AML-193 (cell line): ENCODE data around the gene AMOTL2.

Experiments
- DNase-seq, 2 experiments: peaks; one replicate each; lab custom pipeline; 2025; lab: John Stamatoyannopoulos, UW

Gene AMOTL2

DNA sequence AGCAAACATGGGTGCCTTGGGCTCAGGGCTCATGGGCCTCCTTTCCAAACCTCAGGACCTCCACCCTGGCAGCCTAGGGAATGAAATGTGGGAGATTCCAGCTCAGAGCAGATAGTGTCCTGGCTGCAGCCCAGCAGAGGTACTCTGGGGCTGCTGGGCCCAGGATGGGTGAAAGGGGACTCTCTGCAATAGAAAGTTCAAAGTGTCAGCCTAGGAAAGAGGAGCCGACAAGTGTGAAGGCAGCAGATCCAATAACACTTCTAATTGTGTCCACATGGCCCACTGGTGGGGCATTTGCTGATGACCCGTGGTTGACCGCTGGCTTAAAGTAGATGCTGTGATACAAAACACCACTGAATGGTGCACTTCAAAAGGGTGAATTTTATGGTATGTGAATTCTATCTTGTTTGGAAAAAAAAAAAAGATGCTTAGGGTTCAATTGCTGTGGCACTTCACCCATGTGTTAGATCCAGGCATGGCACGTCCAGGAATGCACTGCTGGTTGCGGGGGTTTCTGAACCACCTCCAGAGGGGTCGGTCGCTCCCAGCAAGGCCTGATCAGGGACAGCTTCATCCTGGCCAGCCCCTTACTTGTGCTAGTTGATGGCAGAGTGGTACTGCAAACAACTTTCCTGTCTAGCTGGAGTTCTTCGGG is 20.9 kb downstream of the AMOTL2 start:
- DNase-seq = no peak

DNA sequence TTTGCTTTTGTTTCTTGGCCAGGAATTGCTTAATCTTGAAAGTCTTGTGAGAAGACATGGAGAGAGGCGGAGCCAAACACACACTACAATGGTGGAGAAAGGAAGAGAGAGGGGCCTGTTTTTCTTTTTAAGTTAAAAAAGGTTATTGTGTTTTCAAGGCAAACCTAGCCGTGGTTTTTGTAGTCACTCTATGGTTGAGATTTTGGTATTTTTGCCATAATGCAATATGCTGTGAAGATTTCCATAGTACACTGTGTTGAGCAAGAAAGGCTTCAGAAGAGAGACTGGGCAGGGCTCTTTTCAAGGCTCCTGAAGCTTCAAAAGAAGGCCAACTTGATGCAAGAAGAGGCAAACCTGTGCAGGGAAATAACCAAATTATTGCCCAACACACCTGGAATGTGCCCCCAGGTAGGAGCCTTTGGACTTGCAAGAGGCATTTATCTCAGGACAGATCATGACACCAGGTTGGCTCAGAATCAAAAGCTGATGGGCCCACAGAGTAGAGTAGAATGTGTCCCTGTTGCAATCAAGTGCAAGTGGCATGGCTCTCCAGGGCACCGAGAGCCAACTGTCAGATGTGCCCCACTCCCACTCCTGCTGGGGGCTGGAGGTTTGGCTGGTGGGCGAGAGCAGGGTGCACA is 22.1 kb downstream of the AMOTL2 start:
- no peak for DNase-seq

- DNase-seq = no peak
Observed at GRCh38 chr3:134351427-134351826, 22.8 kb downstream of the AMOTL2 start.

DNA sequence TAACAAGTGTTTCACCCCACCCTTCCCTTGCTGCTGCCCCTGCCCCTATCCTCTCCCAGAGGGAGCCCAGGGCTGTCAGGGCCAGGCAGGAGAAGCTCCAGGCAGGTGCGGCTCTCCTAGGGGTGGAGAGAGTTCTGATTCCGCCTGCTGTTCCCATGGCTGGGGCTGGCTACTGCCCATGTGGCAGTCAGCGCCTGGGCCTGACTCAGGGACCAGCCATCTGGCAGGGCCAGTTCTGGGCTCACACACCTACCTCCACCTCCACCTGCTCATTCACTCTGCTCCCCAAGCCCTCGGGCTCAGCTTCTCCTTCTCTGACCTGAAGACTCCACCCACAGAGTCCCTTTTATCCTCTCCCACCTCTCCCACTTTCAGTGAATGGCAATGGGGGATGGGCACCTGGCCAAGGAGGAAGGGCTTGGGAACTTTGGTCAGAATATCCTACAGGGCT is 23.4 kb downstream of the AMOTL2 start:
- no peak for DNase-seq

GRCh38 chr3:134350266-134350665 is 24.0 kb downstream of the AMOTL2 start:
- DNase-seq = no peak

DNA sequence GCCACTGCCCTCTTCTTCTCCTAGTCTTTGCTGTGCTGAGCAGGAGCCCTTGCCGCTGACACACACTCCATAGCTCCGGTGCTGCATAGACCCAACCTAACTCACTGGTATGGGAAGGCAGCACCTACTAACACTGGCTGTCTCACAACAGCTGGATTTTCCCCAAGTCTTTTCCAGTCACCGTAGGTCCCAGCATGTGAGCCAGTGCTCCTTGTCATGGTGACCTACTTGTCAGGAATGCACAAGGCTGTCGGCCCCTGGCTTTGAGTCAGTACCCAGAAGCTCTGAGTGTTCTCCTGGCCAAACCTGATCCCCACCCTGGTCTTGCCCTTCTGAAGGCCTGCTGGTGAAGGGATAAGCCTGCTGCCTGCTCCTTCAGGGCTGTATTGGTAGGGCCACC is 25.7 kb downstream of the AMOTL2 start:
- DNase-seq = no peak

GRCh38 chr3:134347551-134347950 is 26.7 kb downstream of the AMOTL2 start:
- no peak for DNase-seq

DNA sequence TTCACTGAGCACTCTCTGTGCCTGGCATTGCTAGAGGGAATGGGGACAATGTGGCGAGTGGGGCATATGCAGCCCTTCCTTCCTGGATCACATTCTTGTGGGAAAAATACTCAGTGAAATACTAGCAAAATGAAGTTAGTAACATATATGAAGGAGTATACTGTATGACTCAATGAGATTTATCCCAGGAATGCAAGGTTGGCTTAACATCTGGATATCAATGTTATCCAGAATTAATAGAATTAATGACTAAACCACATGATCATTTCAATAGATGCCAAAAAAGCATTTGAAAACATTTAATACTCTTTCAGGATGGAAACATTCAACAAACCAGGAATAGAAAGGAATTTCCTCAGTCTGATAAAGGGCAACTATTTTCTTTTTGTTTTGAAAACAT is 27.5 kb downstream of the AMOTL2 start:
- no peak for DNase-seq

DNA sequence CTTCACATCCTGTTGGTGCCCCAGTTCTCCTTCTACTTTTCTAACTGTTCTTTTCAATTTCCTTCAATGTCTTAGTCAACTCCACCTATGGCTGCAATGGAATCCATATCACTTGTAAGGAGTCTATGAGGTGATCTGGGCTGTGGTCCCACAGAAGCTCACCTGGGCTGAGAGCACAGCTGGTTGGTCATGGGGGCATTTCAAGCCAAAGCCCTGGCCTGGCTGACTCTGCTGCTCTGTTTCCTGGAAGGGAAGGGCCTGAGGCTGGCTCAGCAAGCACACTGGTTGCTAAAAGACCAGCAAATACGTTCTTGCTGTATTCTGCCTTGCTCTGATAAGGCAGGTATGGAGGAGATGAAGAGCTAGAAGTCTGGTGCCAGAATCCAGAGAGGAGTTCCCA is 29.0 kb downstream of the AMOTL2 start:
- DNase-seq = no peak

- no peak for DNase-seq
Observed at GRCh38 chr3:134344560-134344959, 29.7 kb downstream of the AMOTL2 start.

GRCh38 chr3:134342259-134342658 is 32.0 kb downstream of the AMOTL2 start:
- no peak for DNase-seq

- no peak for DNase-seq
Observed at GRCh38 chr3:134341389-134341788, 32.9 kb downstream of the AMOTL2 start.

DNA sequence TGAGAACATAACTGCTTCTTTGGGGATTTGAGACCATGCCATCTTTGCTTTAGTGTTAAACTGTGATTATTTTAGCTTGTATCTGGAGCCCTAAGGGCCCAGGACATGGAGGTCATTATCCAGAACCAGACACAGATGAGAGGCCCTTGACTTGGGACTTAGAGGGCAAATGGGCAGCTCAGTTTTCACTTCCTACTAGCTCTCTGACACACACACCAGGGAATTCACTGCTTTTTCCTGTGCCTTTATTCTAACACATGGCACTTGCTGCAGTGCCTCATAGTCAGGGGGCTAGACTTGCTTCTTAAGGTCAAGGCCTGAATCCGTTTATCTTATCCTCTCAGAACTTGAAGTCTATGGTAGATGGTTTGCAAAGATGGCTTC is 33.3 kb downstream of the AMOTL2 start:
- no peak for DNase-seq

DNA sequence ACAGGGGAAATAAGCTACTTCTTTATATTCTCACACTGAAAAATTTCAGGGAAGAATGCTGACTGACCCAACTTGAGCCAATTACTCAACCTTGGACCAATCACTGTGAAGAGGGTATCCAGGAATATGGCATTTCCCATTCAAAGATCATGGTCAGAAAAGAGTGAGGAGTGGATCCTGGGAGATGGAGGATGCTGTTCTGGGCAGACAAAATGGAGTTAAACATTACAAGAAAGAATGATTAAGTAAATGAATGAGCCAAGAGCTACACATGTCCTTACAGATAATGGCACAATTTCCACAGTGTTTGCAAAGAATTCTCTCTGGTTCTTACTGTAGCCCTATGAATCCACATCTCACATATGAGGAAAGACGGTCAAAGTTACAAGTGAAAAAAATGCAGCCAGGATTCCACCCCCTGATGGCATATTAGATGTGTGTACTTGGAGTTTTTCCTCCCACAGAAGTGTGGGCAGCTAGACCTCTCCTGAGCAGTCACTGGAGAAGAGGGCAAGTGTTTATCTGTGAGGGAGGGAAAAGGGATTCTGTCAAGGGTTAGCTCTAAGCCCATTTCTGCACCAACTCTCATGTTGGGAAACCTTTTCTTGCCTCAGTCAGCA is 33.8 kb downstream of the AMOTL2 start:
- no peak for DNase-seq

GRCh38 chr3:134339913-134340312 is 34.3 kb downstream of the AMOTL2 start:
- DNase-seq = no peak

DNA sequence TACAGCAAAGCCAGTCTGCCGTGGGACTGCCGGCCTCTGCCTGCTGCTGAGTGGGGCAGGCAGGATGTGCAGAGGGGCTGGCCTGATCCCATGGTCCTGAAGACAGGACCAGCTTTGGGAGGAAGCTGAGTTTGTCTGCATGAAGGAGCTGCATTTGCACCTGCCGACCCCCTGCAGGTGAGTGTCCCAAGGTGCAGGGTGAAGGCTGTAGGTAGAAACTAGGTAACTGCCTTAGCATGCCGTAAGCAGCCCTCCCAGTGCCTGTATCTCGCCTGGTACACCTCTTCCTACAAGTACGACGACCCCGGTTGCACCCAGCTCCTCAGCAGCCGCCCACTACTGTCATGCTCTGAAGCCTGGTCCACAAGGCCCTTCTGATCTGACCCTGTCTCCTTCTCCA is 34.9 kb downstream of the AMOTL2 start:
- DNase-seq = no peak

- DNase-seq = no peak
Observed at GRCh38 chr3:134338516-134339261, 35.6 kb downstream of the AMOTL2 start.

DNA sequence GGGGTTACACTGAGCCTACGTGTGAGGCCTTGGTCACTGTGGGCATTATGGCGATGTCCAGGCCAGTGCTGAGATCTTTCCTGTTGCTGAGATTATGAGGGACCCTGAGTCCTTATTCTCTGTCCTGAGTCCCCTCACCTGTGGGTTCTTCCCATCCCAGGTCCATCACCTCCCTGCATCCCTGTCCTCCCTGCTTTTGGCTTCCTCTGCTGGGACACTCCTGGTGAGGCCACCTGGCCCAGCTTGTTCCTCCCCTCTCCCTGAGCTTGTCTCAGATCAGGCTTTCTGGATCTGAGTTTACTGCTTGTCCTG is 36.1 kb downstream of the AMOTL2 start:
- DNase-seq = no peak

- DNase-seq = no peak
Observed at GRCh38 chr3:134337511-134338200, 36.6 kb downstream of the AMOTL2 start.

DNA sequence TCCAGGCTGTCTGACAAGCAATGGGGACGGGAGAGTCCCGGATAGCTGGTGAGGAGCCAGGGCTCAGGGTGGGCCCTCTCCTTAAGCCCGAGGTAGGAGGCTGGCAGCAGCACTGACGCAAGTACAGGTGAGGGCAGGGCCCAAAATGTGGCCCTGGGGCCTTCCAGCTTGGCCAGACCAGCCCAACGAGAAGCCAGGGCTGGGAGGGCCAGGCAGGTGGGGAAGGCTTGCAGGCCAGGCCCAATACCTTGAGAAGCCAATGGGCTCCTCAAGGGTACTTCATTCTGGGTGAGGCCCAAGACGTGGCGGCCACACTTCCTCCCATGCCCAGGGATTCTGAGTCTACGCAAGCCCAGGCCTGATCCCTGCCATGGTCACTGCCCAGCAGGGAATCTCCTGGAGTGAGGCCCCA is 37.2 kb downstream of the AMOTL2 start:
- DNase-seq = no peak

DNA sequence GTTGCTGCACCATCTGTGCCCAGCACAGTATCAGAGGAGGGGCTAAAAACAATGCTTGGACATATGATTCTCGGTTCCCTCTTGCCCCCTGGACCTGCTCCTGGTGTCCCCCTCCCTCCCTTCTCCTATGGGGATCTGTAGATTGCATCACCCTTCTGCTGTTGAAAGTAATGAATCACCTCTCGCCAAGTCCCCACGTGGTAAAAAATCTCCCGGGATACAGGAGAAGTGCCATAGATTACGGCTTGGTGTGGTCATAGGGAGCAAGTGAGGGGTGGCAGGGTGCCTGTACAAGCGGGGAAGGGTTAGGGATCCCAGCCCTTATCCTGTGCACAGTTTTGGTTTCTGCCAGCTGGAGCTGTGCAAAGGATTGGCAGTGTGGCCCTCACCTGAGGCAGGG is 37.7 kb downstream of the AMOTL2 start:
- DNase-seq = no peak

- DNase-seq = no peak
Observed at GRCh38 chr3:134334901-134335280, 39.4 kb downstream of the AMOTL2 start.
